K562 (cell line): Measurements from ENCODE around the gene RASSF7. TPM values are rescaled to one million over a fixed set of nuclear protein-coding genes. Genes with fewer than 3 reads are reported as not detected.

ENCODE experiments used
- BRCA1 ChIP-seq, 2 experiments: fragments of 450-650 bp in 1 of 2; sonication (generic) in 1 of 2; formaldehyde crosslinking in 1 of 2; IDR thresholded peaks; 2 replicates each; pipeline versions ENCODE4 v1.5.0 to v1.6.1; 2017 to 2020; ENCODE audit warnings: mild to moderate bottlenecking in 1 of 2, missing genetic modification reagents in 1 of 2
- CHCHD3 ChIP-seq: fragments of 250-450 bp; sonication (Bioruptor Pico); IDR thresholded peaks from 2 replicates; pipeline ENCODE4 v2.1.2; 2022; ENCODE audit warnings: mild to moderate bottlenecking
- HDAC8 ChIP-seq: fragments of 450-650 bp; IDR thresholded peaks from 2 replicates; pipeline ENCODE4 v1.6.1; 2016; ENCODE audit warnings: mild to moderate bottlenecking, missing genetic modification characterization, moderate library complexity, missing compliant biosample characterization
- MGA ChIP-seq: fragments of 450-650 bp; IDR thresholded peaks from 2 replicates; pipeline ENCODE4 v1.6.1; 2016; ENCODE audit warnings: mild to moderate bottlenecking, moderate library complexity
- PATZ1 ChIP-seq: fragments of 250-450 bp; sonication (Bioruptor Pico); IDR thresholded peaks from 2 replicates; pipeline ENCODE4 v1.5.0; 2020; ENCODE audit warnings: mild to moderate bottlenecking, borderline replicate concordance
- PHB2 ChIP-seq: fragments of 450-650 bp; IDR thresholded peaks from 2 replicates; pipeline ENCODE4 v1.6.1; 2017; ENCODE audit warnings: low read depth
- SIN3A ChIP-seq, 2 experiments: fragments of 150-350 bp in 1 of 2; IDR thresholded peaks; 2 replicates each; pipeline ENCODE4 v1.6.1; 2011 to 2016; ENCODE audit warnings: borderline replicate concordance in 2 of 2, low read depth in 2 of 2, low read length in 2 of 2, mild to moderate bottlenecking in 2 of 2, moderate library complexity in 2 of 2; ENCODE audit not compliant: control insufficient read depth in 1 of 2
- SP1 ChIP-seq: sonication (generic); formaldehyde crosslinking; IDR thresholded peaks from 2 replicates; pipeline ENCODE4 v1.8.1; 2022; ENCODE audit warnings: mild to moderate bottlenecking, missing genetic modification reagents
- TCF3 ChIP-seq: sonication (generic); formaldehyde crosslinking; IDR thresholded peaks from 2 replicates; pipeline ENCODE4 v1.4.0; 2020; ENCODE audit warnings: mild to moderate bottlenecking, missing genetic modification reagents
- TFAP4 ChIP-seq: sonication (generic); formaldehyde crosslinking; IDR thresholded peaks from 2 replicates; pipeline ENCODE4 v1.8.0; 2022; ENCODE audit warnings: missing genetic modification reagents, mild to moderate bottlenecking, moderate library complexity, borderline replicate concordance
- ZNF197 ChIP-seq: fragments of 200-800 bp; sonication (Bioruptor generic); IDR thresholded peaks from 2 replicates; pipeline ENCODE4 v1.6.1; 2016; ENCODE audit warnings: low read depth, missing genetic modification characterization, missing compliant biosample characterization
- polyA plus RNA-seq, 8 experiments: library from polyadenylated mRNA; depleted of rRNA in 4 of 8; stranded (reverse) in 5 of 8; unstranded in 3 of 8; fragments of >200 nt; fragmentation: Nextera tagmentation in 2 of 8; fragmentation: Illumina TruSeq in 1 of 8; extraction: Ambion mirVana in 2 of 8; extraction: Trizol in 1 of 8; gene quantifications; 2 replicates each; pipeline versions ENCODE4 v1.2.1 to v1.2.3, GENCODE V29; 2011 to 2014; ENCODE audit warnings: inconsistent platforms in 1 of 8, missing spikeins in 1 of 8
- total RNA-seq, 7 experiments: library from RNA; depleted of rRNA in 6 of 7; stranded (reverse); fragments of >200 nt in 6 of 7; fragmentation: Illumina TruSeq in 2 of 7; extraction: Trizol in 2 of 7; gene quantifications; 2 replicates each; pipeline versions ENCODE4 v1.2.1 to v1.2.3, GENCODE V29; 2011 to 2021; ENCODE audit warnings: low replicate concordance in 1 of 7

The RASSF7 gene
- total and polyA plus RNA-seq, 9 of the 15 experiments (the other 6 are each of a cell fraction or from before 2014, with no cell fraction given), result 0.41 to 45.2 (median 18.6) TPM

DNA sequence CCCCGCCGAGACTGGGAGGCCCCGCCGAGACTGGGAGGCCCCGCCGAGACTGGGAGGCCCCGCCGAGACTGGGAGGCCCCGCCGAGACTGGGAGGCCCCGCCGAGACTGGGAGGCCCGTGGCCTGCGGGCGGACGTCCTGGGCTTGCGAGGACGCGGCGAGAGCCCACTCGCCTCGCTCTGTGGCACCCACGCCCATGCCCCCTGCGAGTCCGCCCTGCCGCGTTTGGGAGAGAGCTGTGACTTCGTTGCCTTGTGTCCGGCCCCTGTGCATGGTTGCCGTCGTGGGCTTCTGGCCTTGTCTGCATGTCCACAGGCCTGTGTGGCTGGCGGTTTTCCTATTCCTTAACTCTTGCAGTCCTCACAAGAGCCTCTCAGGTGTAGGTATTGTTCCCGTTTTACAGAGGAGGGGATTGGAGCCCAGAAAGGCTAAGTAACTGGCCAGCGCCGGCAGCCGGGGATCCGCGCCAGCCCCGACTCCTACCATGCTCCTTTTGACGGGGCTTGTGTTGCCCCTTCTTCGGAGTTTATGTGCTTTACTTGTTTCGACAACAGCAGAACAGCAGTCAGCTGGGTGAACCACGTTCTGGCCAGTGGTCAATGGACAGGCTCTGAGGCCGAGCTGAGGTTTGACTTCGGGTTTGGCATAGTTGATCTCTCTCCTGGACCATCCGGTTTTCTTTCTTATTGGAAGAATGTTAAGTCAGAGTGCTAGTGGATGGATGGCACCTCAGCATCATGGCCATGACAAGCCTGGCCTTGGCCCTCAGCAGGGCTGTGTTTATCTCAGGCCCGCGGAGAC lies 16.2 kb downstream of the RASSF7 start (continued):
- TF ChIP-seq BRCA1 (IDR thresholded peaks at IDR 0.05), result no peak
- 0 out of 2 replicates have a peak, but pooled peaks have one; percentile 76 for TF ChIP-seq BRCA1 (CRISPR knock-in tag; IDR thresholded peaks at IDR 0.05)
- TF ChIP-seq PHB2, result no peak
- TF ChIP-seq SIN3A (IDR thresholded peaks at IDR 0.05; ENCODE audit: borderline replicate concordance in 2 of 2, control insufficient read depth in 1 of 2, low read depth in 2 of 2, low read length in 2 of 2), result 0 out of 4 replicates have a peak, but pooled peaks of 1 of the 2 experiments have one; percentile 48
- peak; percentile 47; the same call in 1 of the 2 replicates for TF ChIP-seq TFAP4 (CRISPR knock-in tag)
- no peak for TF ChIP-seq HDAC8
- TF ChIP-seq MGA, result no peak
- TF ChIP-seq PATZ1 (CRISPR knock-in tag), result no peak
- TF ChIP-seq SP1, result peak; percentile 49; the same call in 1 of the 2 replicates
- no peak for TF ChIP-seq ZNF197 (CRISPR knock-in tag)
- no peak for TF ChIP-seq CHCHD3 (CRISPR knock-in tag)
- no peak for TF ChIP-seq TCF3 (CRISPR knock-in tag)
